HG03064 (cell line): Measurements from ENCODE around the gene PPM1H.
"Not testable (repeated sequence)": the region's sequence is repeated elsewhere in the genome, so short reads cannot be mapped to it uniquely, and the experiment has no call there.

Experiments used
- ATAC-seq: cut with Tn5 transposase; IDR thresholded peaks from one replicate; pipeline ENCODE4 v1.9.1; 2021; ENCODE audit warnings: low read depth; ENCODE audit not compliant: unreplicated experiment

PPM1H gene

GRCh38 chr12:62694632-62695031 lies 240.3 kb downstream of the PPM1H start:
- ATAC-seq: no peak

DNA sequence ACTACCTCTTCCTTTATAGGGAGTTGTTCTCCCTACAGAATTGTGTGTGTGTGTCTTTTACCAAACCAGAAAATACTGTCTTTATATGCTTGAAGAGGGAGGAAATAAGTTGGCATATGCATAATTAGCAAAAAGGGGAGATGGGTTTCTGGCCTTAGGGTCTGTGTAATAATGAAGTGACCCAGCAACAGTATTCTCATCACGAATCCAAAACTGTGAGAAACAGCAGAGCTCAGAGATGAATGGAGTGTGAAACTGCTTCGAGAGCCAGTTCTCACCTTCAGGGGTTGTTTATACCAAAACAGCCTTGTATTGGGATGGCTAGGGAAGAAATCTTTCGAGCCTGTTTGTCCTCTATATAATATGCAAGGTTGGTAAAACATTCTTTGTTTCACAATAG lies 240.8 kb downstream of the PPM1H start:
- no peak for ATAC-seq

- ATAC-seq: no peak
Measured at GRCh38 chr12:62693376-62694050, 241.4 kb downstream of the PPM1H start.

GRCh38 chr12:62692884-62693283 lies 242.1 kb downstream of the PPM1H start:
- ATAC-seq: no peak

DNA sequence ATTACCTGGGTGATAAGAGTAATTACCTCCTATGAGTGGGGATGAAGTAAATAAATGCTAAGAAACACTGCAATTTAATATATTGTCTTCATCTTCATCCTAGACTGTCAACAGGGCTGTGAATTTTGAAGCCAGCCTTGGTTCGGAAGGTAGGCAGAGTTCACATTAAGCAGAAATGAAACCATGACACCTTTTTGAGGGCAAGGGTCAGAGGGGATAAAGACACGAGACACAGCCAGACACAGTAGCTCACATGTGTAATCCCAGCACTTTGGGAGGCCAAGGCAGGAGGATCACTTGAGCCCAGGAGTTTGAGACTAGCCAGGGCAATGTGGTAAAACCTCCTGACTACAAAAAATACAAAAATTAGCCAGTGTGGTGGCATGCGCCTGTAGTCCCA lies 243.6 kb downstream of the PPM1H start:
- no peak for ATAC-seq

DNA sequence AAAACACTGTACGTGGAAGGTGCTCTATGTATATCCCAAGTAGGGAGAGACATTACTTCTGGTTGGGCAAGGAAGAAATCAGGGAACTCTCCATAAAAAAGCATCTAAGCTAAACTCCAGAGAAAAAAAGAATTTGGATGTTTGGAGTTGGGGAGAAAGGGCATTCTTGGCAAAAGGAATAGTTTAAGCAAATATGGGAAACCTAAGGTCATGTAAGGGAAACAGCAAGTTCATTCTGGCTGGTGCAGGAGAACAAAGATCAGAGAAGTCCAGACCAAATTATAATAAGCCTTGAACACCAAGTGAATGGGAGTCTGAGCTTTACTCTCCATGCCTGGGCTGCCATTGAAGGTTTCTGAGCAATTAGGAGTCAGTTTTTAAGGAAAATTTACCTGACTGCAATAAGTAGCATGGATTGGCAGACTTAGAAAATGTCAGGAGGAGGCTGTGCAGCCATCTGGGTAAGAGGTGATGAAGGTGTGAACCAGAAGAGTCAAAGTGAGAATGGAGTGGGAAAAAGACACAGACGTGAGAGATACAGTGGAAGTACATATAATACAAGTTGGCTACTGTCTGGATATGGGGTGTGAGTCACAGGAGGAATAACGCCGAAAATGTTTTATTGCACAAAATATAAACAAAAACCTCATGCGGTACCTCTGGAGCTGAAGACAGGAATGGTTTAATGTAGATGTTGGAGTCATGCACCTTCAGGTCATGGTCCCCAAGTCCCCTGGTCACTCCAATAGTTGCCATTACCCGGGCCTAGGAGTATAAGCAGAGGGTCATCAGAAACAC lies 245.7 kb downstream of the PPM1H start:
- ATAC-seq: no peak

DNA sequence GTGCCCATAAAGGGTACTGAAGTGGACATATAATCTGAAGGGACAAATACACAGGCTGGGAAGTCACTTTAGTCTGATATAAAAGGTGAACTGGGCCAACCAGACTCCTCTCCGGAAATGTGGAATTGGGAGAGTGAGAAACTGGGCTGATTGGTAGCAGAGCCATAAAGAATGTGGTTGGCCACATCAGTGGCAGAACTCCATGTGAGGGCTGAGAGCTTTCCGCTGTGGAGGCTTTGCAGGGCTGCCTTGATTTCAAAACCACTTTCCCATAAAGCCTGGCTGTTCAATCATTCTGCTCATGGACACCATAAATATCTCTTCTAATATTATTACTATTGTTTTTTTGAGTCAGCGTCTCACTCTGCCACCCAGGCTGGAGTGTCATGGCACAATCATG lies 248.0 kb downstream of the PPM1H start:
- ATAC-seq: no peak

GRCh38 chr12:62684570-62685295 lies 250.2 kb downstream of the PPM1H start:
- ATAC-seq: no peak

DNA sequence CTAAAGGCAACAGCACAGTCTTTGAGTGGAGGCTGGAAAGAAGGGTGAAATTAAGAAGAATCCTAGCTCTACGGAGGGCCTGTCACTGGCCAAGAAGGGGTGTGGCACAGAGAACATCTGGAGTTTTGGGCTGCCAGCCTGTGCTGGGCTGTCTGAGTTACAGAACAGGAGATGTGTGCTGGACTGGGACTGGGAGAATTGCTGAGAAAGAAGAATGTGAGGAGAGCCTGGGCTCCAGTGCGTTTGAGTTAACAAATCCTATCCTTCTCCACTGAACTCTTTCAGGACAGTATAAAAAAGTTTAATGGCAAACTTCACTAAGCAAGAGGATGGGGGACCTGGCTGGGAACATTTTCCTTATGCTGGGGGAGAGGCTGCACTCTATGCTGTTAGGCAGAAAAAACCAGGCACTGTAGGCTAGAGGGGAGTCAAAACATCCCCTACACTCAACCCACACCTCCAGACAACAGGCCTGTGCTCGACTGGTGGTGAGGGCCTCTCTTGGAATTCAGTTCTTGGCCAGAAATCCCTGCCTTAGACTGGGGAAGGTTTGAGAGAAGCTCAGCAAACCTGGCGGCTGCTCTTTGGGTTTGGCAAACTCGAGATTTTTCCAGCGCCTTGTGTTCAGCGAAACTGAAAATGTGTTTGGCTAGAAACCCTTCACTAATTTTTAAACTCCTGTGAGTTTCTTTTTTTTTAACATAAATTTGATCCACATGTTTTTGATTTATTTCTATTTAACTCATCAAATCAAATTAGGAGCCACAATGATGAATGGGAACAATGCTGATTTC lies 251.0 kb downstream of the PPM1H start:
- ATAC-seq: no peak

DNA sequence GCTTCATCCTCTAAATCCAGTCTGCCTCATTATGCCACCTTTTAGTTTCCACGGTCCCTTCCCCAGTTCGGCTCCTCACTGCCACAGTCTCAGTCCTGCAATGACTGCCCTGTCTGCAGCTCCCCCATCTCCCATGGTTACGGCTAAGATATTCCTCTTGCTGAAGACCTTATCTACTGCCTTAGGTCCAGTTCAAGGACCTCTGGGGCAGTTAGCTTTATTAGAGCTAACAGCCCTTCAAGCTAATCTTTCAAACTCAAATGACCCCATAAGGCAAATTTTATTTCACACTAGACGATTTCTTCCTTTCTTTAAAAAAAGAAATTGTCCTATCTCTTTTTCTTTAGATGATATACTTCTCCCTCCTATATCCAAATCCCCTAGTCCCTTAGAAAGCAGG lies 253.6 kb downstream of the PPM1H start:
- no peak for ATAC-seq

DNA sequence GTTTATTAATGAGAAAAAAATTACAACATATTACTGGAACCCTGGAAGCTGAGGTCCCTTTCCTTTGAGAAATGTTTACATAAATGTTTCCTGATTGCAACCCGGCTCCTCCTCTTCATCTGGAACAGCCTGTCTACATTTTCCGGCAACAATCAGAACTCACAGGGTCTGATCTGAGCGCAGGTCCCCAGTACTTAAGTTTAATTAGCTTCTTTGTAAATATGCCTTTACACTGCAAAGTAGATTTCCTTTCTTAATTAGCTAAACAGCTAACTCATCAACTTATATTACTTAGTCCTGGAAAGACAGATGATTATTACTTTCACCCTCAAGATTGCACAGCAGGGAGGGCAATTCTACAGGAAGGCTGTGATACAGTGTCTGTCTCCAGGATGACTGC lies 255.3 kb downstream of the PPM1H start:
- ATAC-seq: no peak

DNA sequence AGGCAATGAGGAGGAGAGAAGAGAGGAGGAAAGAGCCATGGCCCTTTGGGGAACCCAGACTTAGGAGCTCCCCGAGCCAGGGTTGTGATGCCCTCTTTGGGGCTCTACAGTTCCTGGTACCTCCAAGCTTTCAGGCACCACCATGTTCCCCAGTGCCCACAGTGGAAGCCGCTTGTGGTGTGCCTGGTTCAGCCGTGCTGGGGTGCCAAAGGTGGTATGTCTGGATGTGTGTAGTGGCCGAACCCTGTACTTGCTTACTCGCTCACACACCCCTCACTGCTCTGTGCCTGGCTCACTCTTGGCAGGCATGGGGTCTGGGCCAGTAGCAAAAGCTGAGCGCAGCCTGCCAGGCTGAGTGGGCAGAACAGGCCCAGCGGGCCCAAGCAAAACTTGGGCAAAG lies 257.6 kb downstream of the PPM1H start:
- ATAC-seq: no peak

GRCh38 chr12:62676521-62677307 lies 258.2 kb downstream of the PPM1H start:
- no peak for ATAC-seq

- ATAC-seq: no peak
Measured at GRCh38 chr12:62673028-62673815, 261.7 kb downstream of the PPM1H start.

DNA sequence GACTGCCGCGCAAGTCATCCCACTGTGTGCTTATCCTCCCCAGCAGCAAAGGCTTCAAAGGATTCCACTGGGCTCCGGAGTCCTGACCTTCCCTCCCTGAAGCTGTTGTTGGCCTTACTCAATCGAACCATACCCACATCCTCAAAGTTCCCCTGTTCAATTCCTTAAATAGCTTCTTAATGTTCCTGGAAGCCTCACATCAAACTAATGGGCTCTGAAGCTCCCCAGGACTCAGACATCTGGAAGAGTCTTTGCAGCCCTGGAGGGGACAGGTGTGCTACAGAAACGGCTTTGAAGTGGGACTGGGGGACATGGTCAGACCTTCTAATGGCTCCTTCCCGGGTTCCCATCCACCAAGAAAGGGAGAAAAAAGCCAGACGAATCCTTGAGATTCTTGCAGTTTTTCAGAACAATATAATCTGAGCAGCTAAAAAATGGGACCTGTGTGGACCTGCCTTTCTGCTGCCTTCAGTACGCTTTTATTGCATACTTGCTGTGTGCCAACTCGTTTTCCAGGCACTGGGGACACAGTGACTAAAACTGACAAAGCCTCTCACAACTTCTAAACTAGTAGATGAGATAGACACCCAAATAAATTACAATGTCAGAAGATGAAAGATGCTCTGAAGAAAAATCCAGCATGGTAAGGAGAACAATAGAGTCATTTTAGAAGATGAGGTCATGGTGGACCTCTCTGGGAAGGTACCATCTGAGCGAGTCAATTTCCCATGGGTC lies 263.8 kb downstream of the PPM1H start:
- no peak for ATAC-seq

DNA sequence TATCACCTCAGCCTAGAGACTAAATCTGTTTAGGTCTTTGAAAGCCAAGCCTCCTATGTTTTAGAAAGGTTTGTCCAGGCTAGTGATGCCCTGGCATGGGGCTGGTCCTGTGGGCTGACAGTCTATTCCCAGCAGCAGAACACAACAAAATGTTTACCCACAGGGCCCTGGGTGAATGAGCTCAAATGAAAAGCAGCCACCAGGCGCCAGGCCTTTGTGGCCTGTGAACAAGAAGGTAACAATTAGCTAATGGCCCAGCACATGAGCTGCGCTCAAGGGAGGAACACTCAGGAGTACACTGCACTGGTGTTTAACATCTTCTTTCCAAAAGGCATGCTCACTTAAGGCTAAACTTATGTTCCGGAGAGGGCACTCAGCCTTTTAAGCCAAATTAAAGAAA lies 266.2 kb downstream of the PPM1H start:
- ATAC-seq: no peak

- ATAC-seq: not testable (repeated sequence)
Measured at GRCh38 chr12:62664951-62665350, 270.0 kb downstream of the PPM1H start.

DNA sequence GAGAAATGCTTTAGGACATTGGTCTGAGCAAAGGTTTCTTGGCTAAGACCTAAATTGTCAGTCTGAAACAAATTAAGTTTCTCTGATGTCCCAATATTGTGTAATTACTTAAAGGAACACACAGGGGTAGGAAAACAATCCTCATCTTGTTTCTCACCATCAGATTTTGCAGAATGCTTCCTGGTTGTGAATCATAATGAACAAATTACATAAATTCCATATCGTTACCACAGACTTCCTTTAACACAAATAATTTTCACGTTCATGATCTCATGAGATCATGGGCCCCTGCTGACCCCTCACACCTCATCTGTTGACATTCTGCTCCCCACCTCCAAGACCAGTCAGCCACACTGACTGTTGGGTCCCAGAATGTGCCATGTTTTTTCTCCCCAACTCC lies 274.2 kb downstream of the PPM1H start:
- ATAC-seq: no peak
